Endothelial cell of umbilical vein (primary cell): ENCODE measurements around the gene TLR8. TPM values are rescaled to one million over a fixed set of nuclear protein-coding genes. Genes with fewer than 3 reads are reported as not detected.

Experiments
- BruUV-seq: library from RNA; stranded (reverse); fragments of 400-500 nt; replicated peaks from 2 replicates; lab custom pipeline; 2021; lab: Mats Ljungman, UMichigan
- CTCF ChIA-PET: fragments of 300-600, 350-600 bp; sonication (Branson Sonifier 250); formaldehyde crosslinking; loops from one replicate; lab custom pipeline; 2021; ENCODE audit warnings: antibody characterized with exemption, inconsistent platforms; lab: Charles Lee
- POLR2A ChIA-PET: fragments of 300-600, 350-600 bp; sonication (Branson Sonifier 250); formaldehyde crosslinking; loops from one replicate; lab custom pipeline; 2021; ENCODE audit warnings: antibody characterized with exemption, inconsistent platforms; lab: Charles Lee
- DNase-seq: peaks from one replicate; pipeline ENCODE4 v3.0.0-alpha.2; 2011; ENCODE audit warnings: low read depth, low spot score
- FAIRE-seq: peaks from 2 replicates; lab custom pipeline; 2011; peaks lifted over from hg19 to GRCh38; lab: Jason Lieb, UNC
- H2AFZ ChIP-seq: 2 replicates; pipeline ENCODE4 v1.6.0; 2012; ENCODE audit warnings: low read depth, low read length, control low read depth, inconsistent platforms
- H3K27ac ChIP-seq: 2 replicates; pipeline ENCODE4 v1.5.1; 2011; ENCODE audit warnings: low read depth, mild to moderate bottlenecking, control low read depth, low read length, moderate library complexity; ENCODE audit not compliant: insufficient read depth
- H3K27me3 ChIP-seq, 2 experiments: 2 replicates each; pipeline versions ENCODE4 v1.6.0 to v1.6.1; 2011; ENCODE audit warnings: low read length in 2 of 2, mixed read lengths in 1 of 2; ENCODE audit not compliant: control insufficient read depth in 2 of 2, insufficient read depth in 2 of 2
- H3K36me3 ChIP-seq, 2 experiments: 2 replicates in 1 of 2; 3 replicates in 1 of 2; pipeline ENCODE4 v1.5.1; 2011; ENCODE audit warnings: low read length in 2 of 2, mild to moderate bottlenecking in 1 of 2, moderate library complexity in 1 of 2; ENCODE audit not compliant: control insufficient read depth in 2 of 2, insufficient read depth in 2 of 2; ENCODE audit errors: extremely low read depth in 1 of 2
- H3K4me1 ChIP-seq: 3 replicates; pipeline ENCODE4 v1.5.1; 2011; ENCODE audit warnings: mild to moderate bottlenecking, low read length; ENCODE audit not compliant: control insufficient read depth, insufficient read depth; ENCODE audit errors: extremely low read depth
- H3K4me2 ChIP-seq: 2 replicates; pipeline ENCODE4 v1.6.1; 2011; ENCODE audit warnings: low read length, control low read depth, mixed read lengths; ENCODE audit not compliant: insufficient read depth
- H3K4me3 ChIP-seq, 3 experiments: fragments of 200-600 bp in 1 of 3; sonication (generic), shearing (Covaris generic) in 1 of 3; replicated peaks in 1 of 3; 2 replicates each; pipeline ENCODE4 v1.5.1; 2011 to 2016; ENCODE audit warnings: control low read depth in 3 of 3, low read length in 3 of 3, mild to moderate bottlenecking in 2 of 3, inconsistent platforms in 1 of 3, low read depth in 1 of 3, moderate library complexity in 1 of 3; ENCODE audit not compliant: insufficient read depth in 1 of 3
- H3K79me2 ChIP-seq: 2 replicates; pipeline ENCODE4 v1.6.0; 2012; ENCODE audit warnings: low read length, inconsistent platforms; ENCODE audit not compliant: control insufficient read depth, insufficient read depth
- H3K9ac ChIP-seq: replicated peaks from 2 replicates; pipeline ENCODE3; 2011; ENCODE audit warnings: low read length, control low read depth; ENCODE audit not compliant: insufficient read depth; ENCODE audit errors: extremely low read depth
- H3K9me1 ChIP-seq: replicated peaks from 3 replicates; pipeline ENCODE4 v1.6.0; 2011; ENCODE audit warnings: mild to moderate bottlenecking, low read length; ENCODE audit not compliant: control insufficient read depth, insufficient read depth; ENCODE audit errors: extremely low read depth
- H3K9me3 ChIP-seq: replicated peaks from 2 replicates; pipeline ENCODE4 v1.5.1; 2012; ENCODE audit warnings: low read length, inconsistent platforms; ENCODE audit not compliant: control insufficient read depth, insufficient read depth
- H4K20me1 ChIP-seq: replicated peaks from 2 replicates; pipeline ENCODE3; 2011; ENCODE audit warnings: mild to moderate bottlenecking, low read length; ENCODE audit not compliant: control insufficient read depth, insufficient read depth; ENCODE audit errors: extremely low read depth
- CTCF ChIP-seq, 2 donors: IDR thresholded peaks; 1 replicate in 1 of 2; 2 replicates in 1 of 2; pipeline ENCODE4 v1.5.1; 2011; ENCODE audit warnings: low read length in 2 of 2, mild to moderate bottlenecking in 2 of 2, moderate library complexity in 2 of 2, control low read depth in 1 of 2, inconsistent platforms in 1 of 2, low read depth in 1 of 2; ENCODE audit not compliant: insufficient read depth in 1 of 2; ENCODE audit errors: extremely low read depth in 1 of 2
- GATA2 ChIP-seq: IDR thresholded peaks from 2 replicates; pipeline ENCODE4 v1.7.0; 2011; ENCODE audit warnings: low read depth, mild to moderate bottlenecking, moderate library complexity, mixed read lengths, low read length; ENCODE audit not compliant: insufficient read length, insufficient read depth
- POLR2A ChIP-seq: IDR thresholded peaks from 2 replicates; pipeline ENCODE4 v1.6.1; 2012; ENCODE audit warnings: low read depth, mild to moderate bottlenecking, control low read depth, low read length
- POLR2AphosphoS5 ChIP-seq: IDR thresholded peaks from 2 replicates; pipeline ENCODE4 v1.6.1; 2012; ENCODE audit warnings: low read depth, mild to moderate bottlenecking, control low read depth, low read length, moderate library complexity; ENCODE audit not compliant: insufficient read depth
- dilution Hi-C: fragments of 300-500 bp; cut with MboI; formaldehyde crosslinking; loops from one replicate; pipeline ENCODE4 v1.15.0; 2019; ENCODE audit warnings: low sequenced_read_pairs; ENCODE audit not compliant: extremely low pct_ligation_motif_present
- intact Hi-C: fragments of 100-400 bp; cut with micrococcal nuclease; formaldehyde crosslinking; loops from one replicate; pipeline ENCODE4 v1.10.0; 2022
- polyA plus RNA-seq, 4 experiments: library from polyadenylated mRNA; depleted of rRNA in 3 of 4; stranded (reverse) in 3 of 4; unstranded in 1 of 4; fragments of >200 nt; gene quantifications; 2 replicates each; pipeline versions ENCODE4 v1.2.1 to v1.2.3, GENCODE V29; 2011 to 2012; ENCODE audit warnings: missing spikeins in 1 of 4
- total RNA-seq: library from RNA; stranded (reverse); gene quantifications from 2 replicates; pipeline ENCODE4 v1.2.3, GENCODE V29; 2021

The TLR8 gene
- total and polyA plus RNA-seq, 2 donors (not counting 3 experiments of a cell fraction or from before 2014, with no cell fraction given): not detected

- ChIA-PET POLR2A (no interaction called here), CTCF (interaction anchor here (1.2 to 2.2 kb wide), 6 partner anchors 10 to 587 kb away, joined by 3 to 25 read pairs (median 4); no protein-coding TSS in a partner anchor)
- no peaks in the 10 kb centered on the region for H4K20me1 ChIP-seq
- no TSS peak for BruUV-seq
- dilution Hi-C loops: no loop called here
- intact Hi-C loops: loop anchor here (1.0 kb wide), 2 partner anchors 87 to 199 kb away; no protein-coding TSS in a partner anchor
- no peaks in the 10 kb centered on the region for H3K9me3 ChIP-seq
- no peak overlapping the region for H3K4me3 ChIP-seq
- no peaks in the 10 kb centered on the region for H3K79me2 ChIP-seq
- no peak overlapping the region for H3K27ac ChIP-seq
- no peaks in the 10 kb centered on the region for H3K36me3 ChIP-seq
- peak; percentile 41 for DNase-seq
- TF ChIP-seq POLR2A (no peak), CTCF (IDR thresholded peaks at IDR 0.05; ENCODE audit: extremely low read depth in 1 of 2, insufficient read depth in 1 of 2, low read depth in 1 of 2, low read length in 2 of 2) (peak; percentile 47 to 59)
- H3K4me1 ChIP-seq: no peaks in the 10 kb centered on the region
- peaks cover 0 to 2% of the 10 kb centered on the region in 2 experiments for H3K27me3 ChIP-seq
- no peaks in the 10 kb centered on the region for H3K9me1 ChIP-seq
- no peak overlapping the region for H3K4me2 ChIP-seq
- no peak overlapping the region for H2AFZ ChIP-seq
- peak; percentile 86 for FAIRE-seq
- H3K9ac ChIP-seq: no peak overlapping the region
Measured at GRCh38 chrX:12901486-12901885, 4.9 kb upstream of the TLR8 start.

GRCh38 chrX:12903646-12904045 lies 2.8 kb upstream of the TLR8 start:
- Histone ChIP-seq H3K9me3 (no peaks in the 10 kb centered on the region), H3K27ac (no peak overlapping the region), H4K20me1 (no peaks in the 10 kb centered on the region), H3K4me3 (no peak overlapping the region), H3K4me2 (no peak overlapping the region), H2AFZ (no peak overlapping the region), H3K27me3 (no peaks in the 10 kb centered on the region), H3K36me3 (no peaks in the 10 kb centered on the region), H3K79me2 (no peaks in the 10 kb centered on the region), H3K9me1 (no peaks in the 10 kb centered on the region), H3K9ac (no peak overlapping the region), H3K4me1 (no peaks in the 10 kb centered on the region)
- dilution Hi-C loops (no loop called here), intact Hi-C loops (no loop called here)
- FAIRE-seq (no peak), DNase-seq (no peak)
- TF ChIP-seq GATA2 (no peak), POLR2AphosphoS5 (no peak)
- POLR2A ChIA-PET: no interaction called here
- BruUV-seq: no TSS peak
- CTCF ChIA-PET: interaction anchor here (0.9 to 2.1 kb wide), 5 partner anchors 9 to 742 kb away, joined by 4 to 19 read pairs (median 4); no protein-coding TSS in a partner anchor
